GM19035 (cell line): ENCODE data around the gene SPEM1.
A peak's percentile ranks its signal among the peaks of the same experiment; 100 is the strongest.

Experiments used
- ATAC-seq: cut with Tn5 transposase; IDR thresholded peaks from one replicate; pipeline ENCODE4 v1.9.1; 2021; ENCODE audit not compliant: unreplicated experiment

The SPEM1 gene

DNA sequence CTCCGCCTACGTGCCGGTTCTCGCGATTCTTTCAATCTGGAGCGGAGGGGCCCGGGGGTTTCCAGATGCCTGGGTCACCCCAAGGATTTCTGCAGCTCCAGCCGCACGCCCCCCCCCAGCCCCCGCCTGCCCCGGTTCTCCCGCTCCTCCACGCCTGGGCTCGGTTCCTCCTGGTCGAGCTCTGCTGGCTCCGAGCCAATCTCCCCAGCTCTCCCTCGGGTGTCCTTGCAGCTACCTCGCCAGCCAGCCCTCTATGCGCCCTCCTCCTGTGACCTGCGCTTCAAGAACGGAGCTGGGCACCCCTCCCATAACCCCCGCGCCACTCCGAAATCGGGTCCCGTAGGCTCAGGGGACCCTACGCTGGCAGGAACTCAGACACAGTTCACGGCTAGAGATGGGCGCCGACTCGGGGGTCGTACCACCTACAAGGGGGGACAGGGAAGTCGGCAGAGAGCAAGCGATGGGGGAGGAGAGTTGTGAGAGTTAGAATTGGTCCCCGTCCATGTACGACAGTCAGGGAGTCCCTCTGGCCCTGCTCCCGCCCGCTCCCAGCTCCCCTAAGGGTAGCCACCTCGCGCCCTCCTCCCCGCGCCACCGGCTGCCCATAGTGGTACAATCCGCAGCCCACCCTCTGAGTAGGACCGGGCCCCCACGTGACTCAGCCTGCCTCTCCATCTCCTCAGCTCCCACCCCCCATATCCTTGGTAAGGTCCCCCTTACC, 20.1 kb downstream of the SPEM1 start:
- no peak for ATAC-seq

DNA sequence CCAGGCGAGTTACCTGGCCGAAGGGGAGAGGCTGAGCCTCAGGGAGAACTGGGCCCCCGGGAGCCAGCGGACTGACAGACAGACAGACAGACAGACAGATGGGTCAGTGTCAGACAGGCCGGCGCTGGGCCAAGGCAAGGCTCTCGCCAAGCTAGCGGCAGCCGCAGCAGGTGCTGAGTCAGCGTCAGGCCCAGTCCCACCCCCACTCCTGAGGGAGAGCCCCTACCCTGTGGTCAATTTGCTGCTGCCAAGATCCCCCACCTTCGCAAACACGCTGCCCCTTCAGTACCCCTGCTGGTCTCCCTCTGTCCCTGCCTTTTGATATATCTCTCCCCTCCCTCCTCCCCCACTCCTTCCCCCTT, 20.7 kb downstream of the SPEM1 start:
- no peak for ATAC-seq

DNA sequence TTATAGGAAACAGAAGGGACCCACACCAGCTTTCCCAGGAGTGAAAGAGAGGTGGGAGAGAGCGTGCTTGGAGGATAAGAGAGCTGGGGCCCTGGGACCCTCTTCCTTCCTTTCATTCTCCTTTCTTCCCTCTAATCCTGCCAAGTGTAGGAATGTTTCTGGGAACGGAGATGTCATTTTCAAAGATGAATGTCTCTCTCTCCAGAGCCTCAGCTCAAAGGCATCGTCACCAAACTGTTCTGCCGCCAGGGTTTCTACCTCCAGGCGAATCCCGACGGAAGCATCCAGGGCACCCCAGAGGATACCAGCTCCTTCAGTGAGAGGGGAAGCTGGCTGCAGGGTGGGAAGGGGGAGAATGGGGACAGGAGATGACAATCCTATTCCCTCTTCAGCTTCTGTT, 21.1 kb downstream of the SPEM1 start:
- ATAC-seq: no peak

DNA sequence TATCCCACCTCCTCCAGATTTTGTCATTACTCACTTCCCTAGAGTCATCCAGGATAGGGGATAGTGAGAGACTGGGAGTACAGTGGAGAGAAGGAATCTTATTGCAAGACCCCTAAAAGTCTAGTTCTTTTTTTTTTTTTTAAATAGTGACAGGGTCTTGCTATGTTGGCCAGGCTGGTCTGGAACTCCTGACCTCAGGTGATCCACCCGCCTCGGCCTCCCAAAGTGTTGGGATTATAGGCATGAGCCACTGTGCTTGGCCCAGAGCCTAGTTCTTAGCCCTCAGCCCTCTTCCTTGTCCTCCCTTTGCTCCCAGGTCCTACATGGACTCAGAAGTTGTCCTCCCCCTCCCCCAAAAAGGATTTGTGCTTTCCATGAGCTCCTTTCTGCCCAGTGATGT, 22.0 kb downstream of the SPEM1 start:
- no peak for ATAC-seq

DNA sequence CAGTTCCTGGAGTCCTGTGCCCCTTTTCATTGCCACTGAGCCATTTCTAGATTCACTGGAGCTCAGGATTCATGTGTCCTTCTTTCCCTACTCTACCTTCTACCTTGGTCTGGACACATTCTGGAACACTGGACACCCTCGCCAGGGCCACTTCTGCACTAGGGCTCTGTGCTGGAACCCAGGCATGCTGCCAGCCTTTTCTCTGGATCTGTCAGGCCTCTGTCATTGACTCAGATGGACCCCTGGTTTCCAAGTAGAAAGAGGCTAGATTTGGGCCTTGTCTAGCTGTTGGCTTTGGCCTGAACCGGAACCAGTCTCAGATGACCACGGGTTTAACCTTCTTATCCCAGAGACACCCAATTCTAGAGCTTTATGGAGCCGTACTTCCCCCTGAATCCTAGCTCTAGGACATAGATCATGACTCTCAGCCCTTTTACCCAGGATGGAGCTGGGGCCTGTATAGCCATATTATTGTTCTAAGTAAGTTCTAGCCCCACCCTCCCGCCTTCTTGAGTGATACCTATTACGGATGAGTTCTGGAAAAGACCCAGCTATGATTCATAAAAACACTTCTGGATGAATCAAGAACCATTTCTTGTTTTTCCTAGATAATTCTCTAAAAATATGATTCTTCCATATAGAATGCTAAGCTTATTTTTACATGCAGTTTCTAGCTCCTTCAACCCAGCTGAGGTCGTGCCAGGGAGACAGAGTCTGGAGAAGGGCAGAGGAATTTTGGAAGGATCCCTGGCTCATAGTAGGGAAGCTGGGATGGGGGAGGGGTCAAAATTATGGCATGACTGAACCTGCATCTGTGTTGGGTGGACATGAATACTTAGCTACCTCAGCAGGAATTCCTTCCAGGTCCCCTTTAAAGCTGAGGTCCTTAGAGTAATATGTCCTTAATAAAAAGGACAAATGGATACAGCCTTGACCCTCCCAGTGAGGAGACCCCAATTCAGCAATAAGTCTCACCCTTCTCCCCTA, 23.7 kb downstream of the SPEM1 start:
- no peak for ATAC-seq

DNA sequence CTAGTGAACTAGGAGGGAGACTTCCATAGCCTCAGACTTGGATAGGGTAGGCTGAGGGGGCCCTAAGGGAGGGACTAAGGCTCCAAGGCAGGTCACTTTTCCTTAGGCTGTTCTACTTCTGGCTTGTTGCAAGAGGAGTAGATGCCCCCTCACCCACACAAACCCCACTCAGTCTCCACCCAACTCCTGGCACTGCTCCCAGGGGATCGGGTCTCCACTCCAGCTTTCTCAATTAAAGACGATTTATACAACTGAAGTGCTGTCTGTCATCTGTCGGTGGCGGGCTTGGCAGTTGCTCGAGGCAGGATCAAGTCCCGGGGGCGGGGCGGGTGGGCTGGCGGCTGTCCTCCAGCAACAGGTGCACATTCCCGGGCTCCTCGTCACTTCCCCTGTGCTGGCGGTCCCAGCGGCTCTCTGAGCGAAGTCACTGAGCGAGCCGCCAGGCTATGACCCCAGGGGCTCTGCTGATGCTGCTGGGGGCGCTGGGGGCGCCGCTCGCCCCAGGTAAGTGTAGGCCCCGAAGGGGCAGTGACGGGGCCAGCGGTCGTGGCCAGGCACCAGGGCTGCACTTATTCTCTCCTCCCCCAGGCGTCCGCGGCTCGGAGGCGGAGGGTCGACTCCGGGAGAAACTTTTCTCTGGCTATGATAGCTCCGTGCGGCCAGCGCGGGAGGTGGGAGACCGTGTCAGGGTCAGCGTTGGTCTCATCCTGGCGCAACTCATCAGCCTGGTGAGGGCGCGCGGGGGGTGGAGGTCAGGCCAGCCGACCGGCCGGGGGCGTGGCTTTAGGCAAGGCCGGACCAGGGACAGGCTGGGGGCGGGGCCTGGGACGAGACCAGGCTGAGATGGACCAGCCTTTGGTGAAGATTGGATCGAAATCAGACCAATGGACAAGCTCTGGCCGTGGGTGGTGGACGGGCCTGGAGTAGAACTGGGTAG, 24.8 kb downstream of the SPEM1 start, which contains the start of gene CHRNB1:
Gene CHRNB1 (plus strand): TSS at position 380 of the 937 bp plus-strand sequence. CDS start 67 bp downstream, at position 447.
- peak; percentile 65 for ATAC-seq

DNA sequence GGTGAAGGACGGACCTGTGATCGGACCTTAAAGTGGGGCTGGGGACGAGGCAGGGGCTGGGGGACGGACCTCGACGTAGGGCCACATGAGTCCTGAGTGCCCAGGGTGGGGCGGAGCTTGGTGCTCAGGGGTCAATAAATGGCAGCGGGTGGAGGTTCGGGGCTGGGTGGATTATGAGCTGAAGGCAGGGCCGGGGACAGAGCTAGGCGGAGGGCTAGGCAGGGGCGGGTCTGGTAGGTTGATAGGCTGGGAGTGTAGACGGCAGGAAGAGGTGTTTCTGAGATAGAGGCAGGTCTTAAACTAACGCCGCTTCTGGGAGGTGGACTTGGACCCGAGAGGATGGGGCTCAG, 25.5 kb downstream of the SPEM1 start:
- no peak for ATAC-seq

DNA sequence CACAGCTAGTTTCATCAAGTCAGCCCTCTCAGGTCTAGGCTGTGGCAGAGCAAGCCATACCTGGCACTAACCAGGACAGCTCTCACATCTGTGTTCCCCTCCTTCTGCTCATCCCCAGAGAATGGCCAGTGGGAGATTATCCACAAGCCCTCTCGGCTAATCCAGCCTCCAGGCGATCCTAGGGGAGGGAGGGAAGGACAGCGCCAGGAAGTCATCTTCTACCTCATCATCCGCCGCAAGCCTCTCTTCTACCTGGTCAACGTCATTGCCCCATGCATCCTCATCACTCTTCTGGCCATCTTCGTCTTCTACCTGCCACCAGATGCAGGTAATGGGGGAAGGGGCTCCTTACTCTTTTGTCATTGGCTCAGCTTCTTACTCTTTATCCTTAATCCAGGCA, 28.3 kb downstream of the SPEM1 start:
- no peak for ATAC-seq

DNA sequence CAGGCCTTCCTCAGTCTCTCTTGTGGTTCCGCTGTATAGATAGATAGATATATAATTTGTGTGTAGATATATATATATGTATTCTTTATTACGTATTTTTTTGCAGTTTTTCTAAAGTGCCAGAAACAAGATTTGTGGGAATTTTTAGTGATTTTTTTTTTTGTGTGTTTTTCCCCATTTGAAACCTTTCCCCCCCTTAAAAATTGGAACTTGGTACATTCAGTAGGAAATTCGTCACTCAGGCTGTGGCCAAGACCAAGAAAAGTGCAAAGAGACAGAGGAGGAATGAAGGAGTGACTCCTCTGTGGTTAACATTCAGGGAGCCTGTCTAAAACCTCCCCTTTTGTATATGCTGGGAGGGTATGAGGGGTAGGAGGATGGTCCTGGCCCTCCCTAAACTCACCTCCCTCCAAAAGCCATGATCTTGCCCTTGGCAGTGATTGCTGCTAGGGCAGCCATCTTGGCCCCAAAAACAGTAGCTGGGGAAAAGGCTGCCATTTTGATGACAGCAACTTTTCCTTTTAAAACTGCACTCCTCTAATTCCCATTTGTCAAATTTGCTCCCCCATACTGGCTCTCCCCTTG, 39.9 kb downstream of the SPEM1 start:
- no peak for ATAC-seq

DNA sequence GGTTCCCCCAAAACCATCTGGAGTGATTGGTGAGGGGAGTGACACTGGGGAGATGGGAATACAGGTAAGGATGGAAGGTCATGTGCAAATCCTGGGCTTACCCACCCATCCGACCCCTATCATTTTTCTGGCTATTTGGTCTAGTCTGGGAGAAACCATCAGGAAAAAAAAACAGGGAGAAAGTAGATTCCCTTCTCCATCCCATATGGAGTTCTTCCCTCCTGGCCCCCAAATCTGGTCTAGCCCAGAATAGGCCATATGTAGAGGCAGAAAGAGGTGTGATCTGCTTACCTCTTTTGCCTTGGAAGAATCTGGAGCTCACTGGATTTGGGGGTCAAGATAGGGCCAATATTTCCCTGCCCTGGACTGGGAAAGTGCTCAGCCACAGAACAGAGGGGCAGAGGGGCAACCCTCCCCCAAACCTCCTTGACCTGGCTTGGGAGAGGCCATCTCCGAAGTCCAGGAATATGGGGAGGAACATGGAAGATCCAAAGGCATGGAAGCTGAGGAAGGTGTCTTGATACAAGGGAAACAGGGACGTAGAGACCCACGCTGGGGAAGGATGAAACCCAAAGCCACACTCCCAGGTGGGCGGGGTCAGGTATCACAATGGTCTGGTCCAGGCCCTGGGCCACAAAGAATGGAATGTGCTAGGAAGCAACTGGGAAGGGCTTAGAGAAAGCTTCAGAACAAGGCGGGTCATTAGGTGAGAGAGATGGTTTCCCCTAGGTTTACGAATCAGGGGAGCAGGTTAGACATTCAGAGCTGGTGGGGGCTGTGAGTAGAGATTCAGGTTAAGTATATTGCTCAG, 40.9 kb downstream of the SPEM1 start:
- ATAC-seq: no peak

DNA sequence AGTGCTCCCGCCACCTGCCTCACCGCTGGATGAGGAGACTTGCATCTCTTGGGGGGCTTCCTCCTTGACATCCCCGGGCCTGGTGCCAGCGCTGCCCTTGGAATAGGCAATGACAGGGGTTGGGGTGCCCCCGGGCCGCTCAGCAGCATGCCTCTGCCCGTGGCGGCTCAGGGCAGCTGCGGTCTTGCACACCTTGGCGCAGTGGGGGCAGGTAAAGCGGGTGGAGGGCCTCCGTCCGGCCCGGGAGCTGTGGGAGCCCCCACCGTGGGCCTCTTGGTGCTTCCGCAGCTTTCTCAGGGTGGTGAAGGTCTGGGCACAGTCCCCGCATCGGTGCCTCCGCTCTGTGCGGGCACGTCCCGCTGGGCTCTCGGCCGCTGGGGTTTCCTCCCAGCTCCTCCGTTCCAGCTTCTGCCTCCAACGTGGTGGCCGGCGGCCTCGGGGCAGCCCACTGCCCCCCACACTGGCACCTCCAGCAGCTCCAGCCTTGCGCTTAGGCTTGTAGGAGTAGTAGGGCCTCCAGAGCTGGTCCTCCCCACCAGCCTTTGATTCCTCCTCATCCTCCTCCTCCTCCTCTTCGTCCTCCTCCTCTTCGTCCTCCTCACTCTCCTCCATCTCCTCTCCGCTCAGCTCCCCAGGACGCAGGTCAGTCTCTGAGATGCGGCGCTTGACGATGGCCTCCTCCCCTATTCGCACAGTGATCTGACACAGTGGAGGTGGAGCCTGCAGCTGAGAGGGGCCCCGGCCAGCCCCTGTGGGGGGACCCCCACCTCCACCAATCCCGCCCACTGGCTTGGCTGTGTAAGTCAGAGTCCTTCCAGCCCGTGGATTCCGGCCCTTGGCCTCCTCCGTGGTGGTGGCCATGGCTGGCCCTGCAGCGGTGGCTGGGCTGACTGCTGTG, 42.6 kb downstream of the SPEM1 start:
- no peak for ATAC-seq

DNA sequence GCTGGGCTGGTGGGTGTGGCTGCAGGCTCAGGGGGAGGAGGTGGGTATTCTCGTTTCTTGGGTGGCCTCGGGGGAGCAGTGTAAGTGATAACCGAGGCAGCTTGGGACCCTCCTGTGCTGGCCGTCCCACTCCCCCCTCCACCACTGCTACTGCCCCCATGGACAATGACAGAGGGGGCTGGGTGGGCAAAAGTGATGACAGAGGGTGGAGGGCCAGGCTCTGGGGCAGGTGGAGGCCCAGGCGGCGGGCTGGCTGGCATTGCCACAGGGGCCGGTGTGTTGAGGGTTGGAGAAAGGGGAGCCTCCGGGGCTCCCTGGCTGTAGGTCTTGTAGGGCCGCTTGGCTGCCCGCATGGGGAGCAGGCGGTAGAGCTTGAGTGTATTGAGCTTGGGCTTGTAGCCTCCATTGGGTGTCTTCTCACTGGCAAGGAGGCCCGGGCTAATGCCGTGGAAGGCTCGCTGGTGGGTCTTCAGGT, 43.3 kb downstream of the SPEM1 start:
- ATAC-seq: no peak

DNA sequence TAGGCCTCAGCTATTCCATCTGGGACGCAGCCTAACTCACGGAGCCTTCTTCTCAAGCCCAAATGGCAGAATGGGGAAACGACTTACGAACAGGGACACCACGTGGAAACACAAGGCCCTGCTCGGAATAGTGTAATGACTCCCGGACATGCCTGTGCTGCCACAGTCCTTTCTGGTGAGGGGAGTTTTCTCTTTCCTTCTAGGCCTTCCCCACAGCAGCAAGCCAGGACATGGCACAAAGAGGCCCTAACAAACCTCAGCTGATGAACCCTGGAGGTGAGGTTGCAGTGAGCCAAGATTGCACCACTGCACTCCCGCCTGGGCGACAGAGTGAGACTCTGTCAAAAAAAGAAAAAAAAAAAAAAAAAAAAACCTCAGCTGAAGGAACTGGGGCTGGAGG, 44.0 kb downstream of the SPEM1 start:
- ATAC-seq: no peak

DNA sequence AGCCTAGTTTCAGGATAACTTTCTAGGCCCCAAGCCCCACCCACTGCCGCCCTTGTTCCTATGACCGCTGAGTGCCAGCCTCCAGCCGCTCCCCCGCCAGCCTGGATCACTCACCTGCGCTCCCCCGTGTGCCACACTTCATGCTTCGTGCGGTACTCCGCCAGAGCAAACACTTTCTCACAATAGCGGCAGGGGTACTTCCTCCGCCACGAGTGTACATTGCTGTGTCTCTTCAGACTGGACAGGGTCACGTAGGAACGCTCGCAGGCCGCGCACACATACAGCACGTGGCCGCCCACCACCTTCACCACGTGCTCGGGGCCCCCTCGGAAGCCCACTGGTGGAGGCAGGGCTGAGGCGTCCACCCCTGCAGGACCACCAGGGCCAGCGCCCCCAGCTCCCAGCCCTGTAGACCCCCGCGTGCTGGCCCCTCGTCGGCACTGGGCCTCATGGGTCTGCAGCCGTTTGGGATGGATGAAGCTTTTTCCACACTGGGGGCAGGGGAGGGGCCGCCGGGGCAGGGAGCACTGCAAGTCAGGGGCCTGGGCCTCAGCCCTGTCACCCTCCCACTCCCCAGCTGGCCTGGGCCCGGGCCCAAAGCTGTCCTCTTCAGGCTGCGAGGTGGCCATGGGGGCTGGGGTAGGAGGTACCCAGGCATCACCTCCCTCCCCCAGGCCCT, 45.6 kb downstream of the SPEM1 start:
- ATAC-seq: no peak

DNA sequence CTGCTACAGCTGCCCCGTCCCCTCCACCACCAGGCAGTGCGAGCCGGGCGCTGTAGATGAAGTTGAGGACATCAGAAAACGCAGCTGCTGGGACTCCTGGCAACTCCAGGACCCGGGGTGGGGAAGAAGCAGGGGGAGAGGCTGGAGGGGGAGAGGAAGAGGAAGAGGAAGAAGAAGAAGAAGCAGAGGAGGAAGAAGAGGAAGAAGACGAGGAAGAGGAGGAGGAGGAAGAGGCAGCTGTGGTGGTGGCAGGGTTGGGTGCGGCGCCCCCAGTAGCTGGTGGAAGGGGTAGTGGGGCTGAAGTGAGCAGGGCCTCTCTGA, 46.2 kb downstream of the SPEM1 start:
- ATAC-seq: no peak

DNA sequence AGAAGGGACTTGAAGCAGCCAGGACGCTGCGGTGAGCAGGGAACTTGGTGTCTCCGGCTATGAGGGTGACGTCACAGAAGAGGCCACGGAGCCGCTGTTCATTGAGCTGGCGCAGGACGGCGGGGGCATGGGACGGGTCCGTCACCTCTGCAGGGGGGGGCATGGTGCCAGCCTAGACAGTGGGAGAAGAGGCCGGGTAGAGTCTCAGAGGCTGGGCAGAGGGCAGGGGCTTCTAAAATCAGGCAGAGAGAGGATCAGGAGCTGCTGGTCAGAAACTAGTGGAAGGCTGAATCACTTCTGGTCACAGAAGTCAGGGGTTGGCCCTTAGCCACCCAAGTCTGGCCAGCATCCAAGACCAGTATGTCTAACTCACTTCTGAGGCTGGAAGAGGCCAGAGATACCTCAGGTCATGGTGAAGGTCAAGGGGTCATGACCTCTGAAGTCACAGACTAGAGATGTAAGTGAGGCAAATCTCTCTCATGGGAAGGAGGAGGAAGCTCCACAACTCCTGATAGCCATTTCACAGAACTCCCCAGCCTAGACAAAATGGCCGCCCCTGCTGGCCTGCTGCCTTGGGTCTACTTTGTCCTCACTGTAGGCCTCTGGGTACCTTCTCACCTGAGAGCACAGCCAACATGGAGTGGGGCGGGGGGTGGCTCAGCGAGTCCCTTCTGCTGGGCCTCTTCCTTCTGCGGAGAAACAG, 46.7 kb downstream of the SPEM1 start:
- no peak for ATAC-seq

DNA sequence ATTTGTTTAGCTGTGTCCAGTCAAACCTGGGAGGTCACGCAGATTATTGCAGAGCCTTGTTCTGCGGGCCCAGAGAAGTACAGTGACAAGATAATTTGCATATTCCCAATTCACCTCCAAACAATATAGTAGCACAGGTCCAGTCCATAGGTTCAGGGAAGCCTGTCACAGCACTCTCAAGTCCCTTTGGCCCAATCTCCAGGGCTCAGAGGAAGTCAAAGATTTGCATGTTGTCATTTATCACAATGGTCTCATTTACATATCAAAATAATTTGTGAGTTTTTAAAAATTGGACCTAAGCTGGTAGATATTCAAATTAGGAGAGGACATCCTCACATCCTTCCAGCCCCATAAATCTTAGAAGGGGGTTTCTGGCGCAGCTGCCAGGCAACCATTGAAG, 47.4 kb downstream of the SPEM1 start:
- ATAC-seq: no peak

DNA sequence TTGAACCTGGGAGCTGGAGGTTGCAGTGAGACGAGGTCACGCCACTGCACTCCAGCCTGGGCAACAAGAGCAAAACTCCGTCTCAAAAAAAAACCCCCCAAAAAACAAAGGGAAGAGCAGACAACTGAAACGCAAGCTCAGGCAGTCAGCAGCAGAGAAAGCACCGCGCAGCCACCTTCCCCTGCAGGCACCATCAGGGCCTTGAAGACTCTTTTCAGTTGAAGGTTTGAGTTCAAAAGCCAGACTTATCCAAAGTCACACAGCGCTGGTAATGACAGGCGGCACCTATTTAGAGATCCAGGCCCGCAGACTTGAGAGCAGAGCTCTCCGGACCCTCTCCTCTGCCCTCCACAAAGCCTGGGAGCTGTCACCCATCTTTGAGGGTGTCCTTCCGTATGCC, 48.2 kb downstream of the SPEM1 start:
- no peak for ATAC-seq
